HepG2 (cell line): ENCODE data around the gene WNT3A. TPM values are rescaled to one million over a fixed set of nuclear protein-coding genes. Genes with fewer than 3 reads are reported as not detected.

Source experiments
- ATAC-seq: fragments of 200-7000 bp; cut with Tn5 transposase; 3 replicates; pipeline ENCODE4 v1.9.1; 2020; ENCODE audit warnings: mild to moderate bottlenecking, moderate library complexity
- BruUV-seq: library from RNA; stranded (reverse); fragments of 400-500 nt; replicated peaks from 2 replicates; lab custom pipeline; 2021; lab: Mats Ljungman, UMichigan
- CTCF ChIA-PET: fragments of 300-600 bp; formaldehyde crosslinking; extraction: SDS; loops from one replicate; lab custom pipeline; 2021; ENCODE audit warnings: low total read pairs, inconsistent platforms, low intra/inter-chr PET ratio; lab: Yijun Ruan, JAX
- POLR2A ChIA-PET: fragments of 350-600 bp; sonication (Branson Sonifier 250); formaldehyde crosslinking; loops from one replicate; lab custom pipeline; 2020; ENCODE audit warnings: antibody characterized with exemption, inconsistent platforms; lab: Yijun Ruan, JAX
- DNase-seq: peaks from one replicate; pipeline ENCODE4 v3.0.0-alpha.2; 2015; ENCODE audit warnings: low spot score
- FAIRE-seq: peaks from 3 replicates; lab custom pipeline; 2011; peaks lifted over from hg19 to GRCh38; lab: Jason Lieb, UNC
- H2AFZ ChIP-seq: one replicate; pipeline ENCODE4 v1.6.1; 2011; ENCODE audit warnings: low read length, inconsistent platforms
- H3K27ac ChIP-seq: fragments of 300-600 bp; 3 replicates; pipeline ENCODE4 v1.8.0; 2011; ENCODE audit warnings: mixed run types, mild to moderate bottlenecking, mixed read lengths, low read length, inconsistent platforms; ENCODE audit not compliant: insufficient read depth; ENCODE audit errors: extremely low read length
- H3K27me3 ChIP-seq, 2 experiments: fragments of 200-600 bp in 1 of 2; 2 replicates in 1 of 2; 3 replicates in 1 of 2; pipeline versions ENCODE4 v1.6.0 to v1.8.0; 2011; ENCODE audit warnings: low read length in 2 of 2, mild to moderate bottlenecking in 2 of 2, moderate library complexity in 2 of 2, inconsistent platforms in 1 of 2; ENCODE audit not compliant: insufficient read depth in 2 of 2, control insufficient read depth in 1 of 2
- H3K36me3 ChIP-seq, 2 experiments: fragments of 200-600 bp in 1 of 2; replicated peaks in 1 of 2; 2 replicates in 1 of 2; 3 replicates in 1 of 2; pipeline versions ENCODE4 v1.5.1 to v1.8.0; 2011; ENCODE audit warnings: low read length in 2 of 2, inconsistent platforms in 1 of 2; ENCODE audit not compliant: insufficient read depth in 2 of 2, control insufficient read depth in 1 of 2
- H3K4me1 ChIP-seq: 2 replicates; pipeline ENCODE4 v1.5.1; 2012; ENCODE audit warnings: low read length, inconsistent platforms; ENCODE audit not compliant: insufficient read depth
- H3K4me2 ChIP-seq: 2 replicates; pipeline ENCODE4 v1.6.0; 2011; ENCODE audit warnings: low read depth, low read length, inconsistent platforms
- H3K4me3 ChIP-seq, 3 experiments: fragments of 200-600 bp in 1 of 3; sonication (generic), shearing (Covaris generic) in 1 of 3; replicated peaks in 1 of 3; 2 replicates each; pipeline ENCODE4 v1.5.1; 2011 to 2016; ENCODE audit warnings: low read length in 3 of 3, inconsistent platforms in 2 of 3, low read depth in 2 of 3, mild to moderate bottlenecking in 2 of 3, control low read depth in 1 of 3, mixed read lengths in 1 of 3; ENCODE audit not compliant: insufficient read depth in 1 of 3
- H3K79me2 ChIP-seq: one replicate; pipeline ENCODE4 v1.6.1; 2011; ENCODE audit warnings: low read length, inconsistent platforms; ENCODE audit not compliant: insufficient read depth
- H3K9ac ChIP-seq: 2 replicates; pipeline ENCODE4 v1.6.0; 2011; ENCODE audit warnings: mild to moderate bottlenecking, low read depth, low read length, inconsistent platforms; ENCODE audit not compliant: insufficient read depth
- H3K9me3 ChIP-seq: 2 replicates; pipeline ENCODE4 v1.5.1; 2012; ENCODE audit warnings: mild to moderate bottlenecking, low read length
- H4K20me1 ChIP-seq: 2 replicates; pipeline ENCODE4 v1.6.0; 2011; ENCODE audit warnings: inconsistent platforms, mild to moderate bottlenecking, low read length, moderate library complexity; ENCODE audit not compliant: insufficient read depth
- CBX1 ChIP-seq: IDR thresholded peaks from one replicate; pipeline ENCODE4 v1.6.1; 2016; ENCODE audit warnings: antibody characterized with exemption, low read depth
- E2F1 ChIP-seq: sonication (generic); formaldehyde crosslinking; IDR thresholded peaks from 2 replicates; pipeline ENCODE4 v1.5.0; 2020; ENCODE audit warnings: missing genetic modification reagents
- FOXK2 ChIP-seq: fragments of 450-650 bp; IDR thresholded peaks from 2 replicates; pipeline ENCODE4 v1.6.1; 2016
- HOXA5 ChIP-seq: sonication (generic); formaldehyde crosslinking; IDR thresholded peaks from 2 replicates; pipeline ENCODE4 v1.4.0; 2020; ENCODE audit warnings: missing genetic modification reagents
- IKZF1 ChIP-seq: fragments of 450-650 bp; IDR thresholded peaks from 2 replicates; pipeline ENCODE4 v1.7.1; 2016
- MNT ChIP-seq: fragments of 450-650 bp; IDR thresholded peaks from 2 replicates; pipeline ENCODE4 v1.6.1; 2016
- MTERF4 ChIP-seq: sonication (generic); formaldehyde crosslinking; IDR thresholded peaks from 2 replicates; pipeline ENCODE4 v1.8.0; 2023; ENCODE audit warnings: mild to moderate bottlenecking, missing genetic modification reagents
- NAIF1 ChIP-seq: sonication (generic); formaldehyde crosslinking; IDR thresholded peaks from 2 replicates; pipeline ENCODE4 v1.5.0; 2020; ENCODE audit warnings: mild to moderate bottlenecking, missing genetic modification reagents, borderline replicate concordance
- NR2F6 ChIP-seq, 2 experiments: IDR thresholded peaks; 2 replicates each; pipeline ENCODE4 v1.6.1; 2016; ENCODE audit warnings: antibody characterized with exemption in 1 of 2, mild to moderate bottlenecking in 1 of 2
- TARDBP ChIP-seq: sonication (generic); formaldehyde crosslinking; IDR thresholded peaks from 2 replicates; pipeline ENCODE4 v1.8.0; 2022; ENCODE audit warnings: mild to moderate bottlenecking, missing genetic modification reagents
- ZHX2 ChIP-seq, 2 experiments: sonication (generic) in 1 of 2; formaldehyde crosslinking in 1 of 2; IDR thresholded peaks; 2 replicates each; pipeline versions ENCODE4 v1.6.1 to v1.9.0; 2014 to 2022; ENCODE audit warnings: antibody characterized with exemption in 1 of 2, borderline replicate concordance in 1 of 2, inconsistent platforms in 1 of 2, low read depth in 1 of 2, missing genetic modification reagents in 1 of 2
- ZNF143 ChIP-seq: sonication (generic); formaldehyde crosslinking; IDR thresholded peaks from 2 replicates; pipeline ENCODE4 v1.4.0; 2020; ENCODE audit warnings: missing genetic modification reagents
- ZNF205 ChIP-seq: IDR thresholded peaks from 2 replicates; pipeline ENCODE4 v1.6.1; 2018; ENCODE audit warnings: missing biosample characterization, missing genetic modification reagents
- ZNF329 ChIP-seq: sonication (generic); formaldehyde crosslinking; IDR thresholded peaks from 2 replicates; pipeline ENCODE4 v1.9.0; 2021; ENCODE audit warnings: low read depth, mild to moderate bottlenecking, missing genetic modification reagents
- ZNF749 ChIP-seq: sonication (generic); formaldehyde crosslinking; IDR thresholded peaks from 2 replicates; pipeline ENCODE4 v1.8.0; 2022; ENCODE audit warnings: mild to moderate bottlenecking, missing genetic modification reagents, moderate library complexity, borderline replicate concordance
- WGBS: methylation state at CpG from one replicate; pipeline ENCODE4 v1.1.6; 2017; ENCODE audit warnings: low lambda C conversion rate; 5-methylcytosine and 5-hydroxymethylcytosine counted together
- in situ Hi-C: cut with HindIII; loops from 2 replicates; pipeline ENCODE4 v1.10.0; 2017; ENCODE audit warnings: low pct_unique_long_range_greater_than_20kb; ENCODE audit not compliant: extremely low pct_ligation_motif_present
- intact Hi-C: fragments of 100-400 bp; cut with micrococcal nuclease; formaldehyde crosslinking; loops from one replicate; pipeline ENCODE4 v1.10.0; 2022; ENCODE audit not compliant: unreplicated experiment
- polyA plus RNA-seq, 8 experiments: library from polyadenylated mRNA; depleted of rRNA in 3 of 8; stranded (reverse) in 7 of 8; unstranded in 1 of 8; fragments of >200 nt; fragmentation: Illumina TruSeq in 4 of 8; extraction: Trizol in 4 of 8; gene quantifications; 2 replicates each; pipeline versions ENCODE4 v1.2.1 to v1.2.3, GENCODE V29; 2011 to 2016; ENCODE audit warnings: low read depth in 4 of 8, missing spikeins in 1 of 8, mixed read lengths in 1 of 8; ENCODE audit not compliant: insufficient read depth in 1 of 8
- total RNA-seq, 5 experiments: library from RNA; depleted of rRNA; stranded (reverse); fragments of >200 nt; fragmentation: Illumina TruSeq; extraction: Trizol; gene quantifications; 2 replicates each; pipeline ENCODE4 v1.2.3, GENCODE V29; 2016; ENCODE audit warnings: low read depth in 1 of 5

Gene WNT3A
- total and polyA plus RNA-seq, 2 of the 13 experiments (the other 11 are each of a cell fraction or from before 2014, with no cell fraction given) = not detected

GRCh38 chr1:228065543-228066347 is 58.9 kb downstream of the WNT3A start:
- Histone ChIP-seq H3K79me2 (no peaks in the 10 kb centered on the region), H3K9me3 (no peaks in the 10 kb centered on the region), H3K4me2 (no peak overlapping the region), H4K20me1 (no peaks in the 10 kb centered on the region)
- CTCF ChIA-PET = no interaction called here
- POLR2A ChIA-PET = no interaction called here
- in situ Hi-C loops = no loop called here
- WGBS = 21% methylated on average over 6 of the region's 15 CpGs
- TF ChIP-seq TARDBP (CRISPR knock-in tag) (no peak), ZNF329 (CRISPR knock-in tag) (no peak), HOXA5 (no peak), E2F1 (CRISPR knock-in tag) (no peak), NR2F6 (IDR thresholded peaks at IDR 0.05) (no peak), NR2F6 (CRISPR knock-in tag; IDR thresholded peaks at IDR 0.05) (no peak), ZNF143 (CRISPR knock-in tag) (no peak), NAIF1 (CRISPR knock-in tag) (no peak), MTERF4 (CRISPR knock-in tag) (no peak), FOXK2 (no peak), CBX1 (no peak), MNT (no peak), ZHX2 (IDR thresholded peaks at IDR 0.05; ENCODE audit: low read depth) (no peak), ZHX2 (CRISPR knock-in tag; IDR thresholded peaks at IDR 0.05; ENCODE audit: borderline replicate concordance) (no peak), IKZF1 (no peak), ZNF749 (no peak), ZNF205 (no peak)
- TF ChIP-seq, all 625 proteins: peak for 0
- Histone ChIP-seq H3K9ac (no peak overlapping the region), H2AFZ (no peak overlapping the region), H3K36me3 (no peaks in the 10 kb centered on the region), H3K27me3 (peaks cover 10 to 44% of the 10 kb centered on the region in 2 experiments; a peak in 4 of 5 replicates), H3K4me3 (no peak overlapping the region), H3K27ac (no peak overlapping the region), H3K4me1 (no peaks in the 10 kb centered on the region)
- DNase-seq (no peak), ATAC-seq (no peak), FAIRE-seq (no peak)
- no TSS peak for BruUV-seq
- intact Hi-C loops = no loop called here
